AG04449 (cell line): ENCODE data around the gene TPP2.

Experiments used
- CTCF ChIA-PET: fragments of 350-600 bp; formaldehyde crosslinking; extraction: SDS; loops from one replicate; lab custom pipeline; 2021; ENCODE audit warnings: antibody characterized with exemption; lab: Yijun Ruan, JAX
- POLR2A ChIA-PET: fragments of 400-600, 350-600 bp; formaldehyde crosslinking; extraction: SDS; loops from one replicate; lab custom pipeline; 2020; ENCODE audit warnings: antibody characterized with exemption, inconsistent platforms; lab: Yijun Ruan, JAX
- DNase-seq: peaks from one replicate; pipeline ENCODE4 v3.0.0-alpha.2; 2010; ENCODE audit warnings: low read depth, low spot score
- H3K4me3 ChIP-seq: 2 replicates; pipeline ENCODE4 v1.5.1; 2011; ENCODE audit warnings: low read depth, mild to moderate bottlenecking, control low read depth, low read length
- TF ChIP-seq, protein P1 (sequence below): IDR thresholded peaks from one replicate; pipeline ENCODE4 v1.5.1; 2011; ENCODE audit warnings: mild to moderate bottlenecking, moderate library complexity, low read length, control low read depth, inconsistent platforms; ENCODE audit not compliant: insufficient read depth; ENCODE audit errors: missing control alignments

Gene TPP2

DNA sequence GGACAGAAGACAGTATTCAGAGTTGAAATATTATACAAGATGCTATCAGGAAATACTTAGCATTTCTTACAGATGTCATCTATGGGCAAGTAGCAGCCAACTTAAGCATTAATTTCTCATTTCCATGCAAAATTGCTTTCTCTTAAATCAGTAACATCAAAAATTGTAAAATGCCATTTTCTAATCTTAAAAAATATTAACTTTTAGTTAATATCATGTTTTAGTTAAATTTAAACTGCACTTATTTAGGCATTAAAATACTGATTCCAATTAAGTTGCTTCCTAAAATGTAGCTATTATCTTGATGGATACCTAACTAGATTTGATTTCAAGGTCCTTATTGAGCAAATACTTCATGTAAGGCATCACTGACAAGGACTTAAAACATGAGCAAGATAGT is 70.2 kb downstream of the TPP2 start:
- no peak for DNase-seq
- ChIA-PET CTCF (no interaction called here), POLR2A (no interaction called here)
- no peak overlapping the region for H3K4me3 ChIP-seq
- TF ChIP-seq, protein P1, sequence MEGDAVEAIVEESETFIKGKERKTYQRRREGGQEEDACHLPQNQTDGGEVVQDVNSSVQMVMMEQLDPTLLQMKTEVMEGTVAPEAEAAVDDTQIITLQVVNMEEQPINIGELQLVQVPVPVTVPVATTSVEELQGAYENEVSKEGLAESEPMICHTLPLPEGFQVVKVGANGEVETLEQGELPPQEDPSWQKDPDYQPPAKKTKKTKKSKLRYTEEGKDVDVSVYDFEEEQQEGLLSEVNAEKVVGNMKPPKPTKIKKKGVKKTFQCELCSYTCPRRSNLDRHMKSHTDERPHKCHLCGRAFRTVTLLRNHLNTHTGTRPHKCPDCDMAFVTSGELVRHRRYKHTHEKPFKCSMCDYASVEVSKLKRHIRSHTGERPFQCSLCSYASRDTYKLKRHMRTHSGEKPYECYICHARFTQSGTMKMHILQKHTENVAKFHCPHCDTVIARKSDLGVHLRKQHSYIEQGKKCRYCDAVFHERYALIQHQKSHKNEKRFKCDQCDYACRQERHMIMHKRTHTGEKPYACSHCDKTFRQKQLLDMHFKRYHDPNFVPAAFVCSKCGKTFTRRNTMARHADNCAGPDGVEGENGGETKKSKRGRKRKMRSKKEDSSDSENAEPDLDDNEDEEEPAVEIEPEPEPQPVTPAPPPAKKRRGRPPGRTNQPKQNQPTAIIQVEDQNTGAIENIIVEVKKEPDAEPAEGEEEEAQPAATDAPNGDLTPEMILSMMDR = no peak

DNA sequence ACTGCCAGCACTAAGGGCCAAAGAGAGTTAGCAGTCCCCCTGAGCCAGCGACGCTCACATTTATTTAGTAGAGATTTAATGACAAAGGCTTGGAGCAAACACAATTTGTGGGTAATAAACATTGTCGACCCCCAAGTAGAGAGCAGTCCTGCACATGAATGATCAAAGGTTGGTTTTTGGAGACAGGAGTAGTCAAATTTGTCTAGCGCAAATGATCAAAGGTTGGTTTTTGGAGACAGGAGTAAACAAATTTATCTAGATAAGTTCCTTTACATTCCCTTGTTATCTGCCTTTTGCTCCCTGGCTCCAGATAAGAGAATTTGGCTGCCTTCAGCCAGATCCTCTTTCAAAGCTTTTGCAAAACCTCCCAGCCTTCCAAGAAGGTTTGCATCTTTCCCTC is 71.1 kb downstream of the TPP2 start:
- ChIA-PET CTCF (no interaction called here), POLR2A (no interaction called here)
- no peak for DNase-seq
- H3K4me3 ChIP-seq = no peak overlapping the region
- TF ChIP-seq, protein P1 = no peak

DNA sequence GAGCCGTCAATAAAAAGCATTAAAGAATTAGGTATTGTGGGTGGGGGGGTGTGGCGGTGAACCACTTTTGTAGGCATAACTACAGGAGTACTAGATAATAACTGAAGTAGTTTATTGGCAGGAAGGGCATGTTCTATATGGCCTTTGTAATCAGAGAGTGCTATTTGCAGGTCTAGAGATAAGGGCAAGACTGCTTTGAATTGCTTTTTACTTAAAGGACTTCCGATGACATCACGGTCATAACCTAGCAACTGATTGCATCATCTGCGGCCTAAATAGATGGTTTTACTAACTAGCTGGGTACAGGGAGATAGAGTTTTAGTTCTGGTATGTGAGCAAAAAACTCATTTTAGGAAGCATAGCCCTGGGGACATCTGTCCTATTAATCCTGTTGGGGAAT is 73.3 kb downstream of the TPP2 start:
- POLR2A ChIA-PET = no interaction called here
- H3K4me3 ChIP-seq = no peak overlapping the region
- TF ChIP-seq, protein P1 = no peak
- CTCF ChIA-PET = no interaction called here
- no peak for DNase-seq

DNA sequence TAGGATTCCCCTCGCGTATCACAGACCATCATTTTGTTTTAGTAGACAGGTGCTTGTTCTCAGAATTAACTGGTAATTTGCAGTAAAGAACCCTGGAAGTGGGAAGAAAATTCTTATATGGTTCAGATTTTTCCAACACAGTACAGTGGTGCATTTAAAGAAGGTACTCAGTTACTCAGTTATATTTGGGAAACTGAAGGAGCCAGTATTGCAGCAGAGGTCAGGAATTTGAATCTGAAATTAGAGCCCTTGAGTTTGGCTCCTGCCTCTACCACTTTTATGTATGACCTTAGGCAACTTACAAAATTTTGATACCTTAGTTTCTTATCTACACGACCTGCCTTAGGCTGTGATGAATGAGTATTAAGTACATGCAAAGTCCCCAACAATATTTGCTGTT is 78.3 kb downstream of the TPP2 start:
- no peak for DNase-seq
- H3K4me3 ChIP-seq = no peak overlapping the region
- ChIA-PET POLR2A (no interaction called here), CTCF (no interaction called here)
- TF ChIP-seq, protein P1 = no peak

DNA sequence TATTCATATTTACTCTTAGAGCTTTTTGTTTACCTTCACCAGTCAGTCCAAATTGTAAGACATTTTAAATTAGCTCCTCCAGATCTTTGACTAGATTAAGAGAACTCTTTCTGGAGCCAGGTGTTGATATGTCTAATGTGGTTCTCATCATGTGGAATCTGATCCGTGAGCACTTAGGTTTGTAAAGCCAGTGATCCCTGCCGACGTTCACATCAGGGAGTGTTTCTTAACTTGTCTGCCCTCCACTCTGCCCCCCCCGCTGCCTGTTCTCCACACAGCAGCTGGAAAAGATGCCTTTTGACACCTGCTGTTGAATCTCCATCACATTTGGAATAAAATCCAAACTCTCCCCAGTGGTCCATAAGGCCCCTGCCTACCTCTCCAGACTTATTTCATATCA is 80.3 kb downstream of the TPP2 start:
- TF ChIP-seq, protein P1 = no peak

DNA sequence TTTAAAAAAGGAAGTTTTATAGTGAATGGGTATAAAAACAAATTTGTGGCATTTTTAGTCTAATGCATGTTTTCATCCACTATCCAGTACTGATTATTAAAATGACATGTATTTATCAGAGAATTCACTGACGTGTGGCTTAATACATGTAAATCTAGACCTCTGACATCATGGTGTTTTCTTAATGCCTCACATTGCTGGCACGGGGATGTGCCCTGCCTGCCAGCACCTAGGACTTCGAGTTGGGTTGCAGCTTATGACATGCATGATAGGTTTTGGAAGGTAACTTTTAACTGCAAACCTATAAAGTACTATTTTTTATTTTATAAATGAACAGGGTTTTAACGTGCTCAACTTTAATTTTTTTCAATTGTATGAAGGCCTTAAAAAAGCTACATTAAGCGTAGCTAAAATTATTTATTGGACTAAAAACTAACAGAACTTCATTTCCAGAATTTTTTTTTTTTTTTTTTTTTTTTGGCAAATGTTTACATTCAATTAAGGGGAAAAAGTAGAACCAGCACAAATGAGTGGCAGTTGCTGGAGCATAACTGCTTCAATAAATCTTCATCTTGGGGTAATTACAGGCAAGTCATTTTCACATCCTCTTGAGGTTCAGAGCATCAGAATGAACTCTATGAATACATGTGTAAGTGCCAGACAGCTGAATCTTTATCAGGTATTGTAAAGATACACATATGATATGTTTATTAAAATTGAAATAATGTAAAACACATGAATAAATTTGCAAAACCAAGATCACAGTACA is 81.7 kb downstream of the TPP2 start:
- CTCF ChIA-PET = interaction anchor here (0.7 to 1.2 kb wide), 3 partner anchors 83 to 487 kb away, joined by 3 read pairs; no protein-coding TSS in a partner anchor

More for the DNA sequence above, 80.3 kb downstream of the TPP2 start:
- DNase-seq = no peak
- CTCF ChIA-PET = interaction anchor here (1.3 kb wide), 1 partner anchor 20 kb away, joined by 5 read pairs; no protein-coding TSS in a partner anchor
- POLR2A ChIA-PET = no interaction called here
- H3K4me3 ChIP-seq = no peak overlapping the region

More for the DNA sequence above, 81.7 kb downstream of the TPP2 start:
- POLR2A ChIA-PET = no interaction called here
- TF ChIP-seq, protein P1 = no peak
- H3K4me3 ChIP-seq = no peak overlapping the region
- no peak for DNase-seq
